Tibial nerve (tissue), 4 donors: ENCODE data around the gene GALNT8. TPM values are rescaled to one million over a fixed set of nuclear protein-coding genes. Genes with fewer than 3 reads are reported as not detected.

Source experiments
- DNase-seq, 2 donors: peaks; one replicate each; pipeline ENCODE4 v3.0.0-alpha.2; 2019; ENCODE audit warnings: low spot score in 2 of 2
- H3K27ac ChIP-seq, 4 donors: fragments of 200-600 bp; sonication (generic) in 3 of 4; one replicate each; pipeline ENCODE4 v1.5.1; 2017 to 2019; ENCODE audit warnings: mild to moderate bottlenecking in 1 of 4
- H3K27me3 ChIP-seq, 2 donors: fragments of 200-600 bp; sonication (generic) in 1 of 2; one replicate each; pipeline versions ENCODE4 v1.5.1 to v1.6.0; 2017 to 2019
- H3K36me3 ChIP-seq, 3 donors: fragments of 200-600 bp; sonication (generic); one replicate each; pipeline ENCODE4 v1.5.1; 2018 to 2019
- H3K4me1 ChIP-seq, 4 donors: fragments of 200-600 bp; sonication (generic) in 3 of 4; one replicate each; pipeline ENCODE4 v1.5.1; 2017 to 2019
- H3K4me3 ChIP-seq, 4 donors: fragments of 200-600 bp; sonication (generic) in 3 of 4; one replicate each; pipeline ENCODE4 v1.5.1; 2017 to 2019; ENCODE audit warnings: mild to moderate bottlenecking in 1 of 4, moderate library complexity in 1 of 4
- H3K9me3 ChIP-seq, 4 donors: fragments of 200-600 bp; sonication (generic) in 3 of 4; one replicate each; pipeline ENCODE4 v1.5.1; 2017 to 2019
- CTCF ChIP-seq, 5 experiments: fragments of 200-600 bp in 3 of 5; fragments of 450-650 bp in 2 of 5; sonication (generic) in 3 of 5; IDR thresholded peaks; one replicate each; pipeline ENCODE4 v1.5.1; 2016 to 2019; ENCODE audit warnings: antibody characterized with exemption in 5 of 5, mild to moderate bottlenecking in 3 of 5, moderate library complexity in 2 of 5
- EP300 ChIP-seq, 2 donors: sonication (generic); formaldehyde crosslinking; IDR thresholded peaks; one replicate each; pipeline ENCODE4 v1.6.1; 2017; ENCODE audit warnings: antibody characterized with exemption in 2 of 2, mild to moderate bottlenecking in 1 of 2
- POLR2A ChIP-seq, 2 donors: fragments of 450-650 bp; IDR thresholded peaks; one replicate each; pipeline ENCODE4 v1.6.1; 2017; ENCODE audit warnings: antibody characterized with exemption in 2 of 2, mild to moderate bottlenecking in 2 of 2, moderate library complexity in 2 of 2
- WGBS, 2 donors: methylation state at CpG; one replicate each; pipeline ENCODE4 v1.1.5; 2018; 5-methylcytosine and 5-hydroxymethylcytosine counted together
- total RNA-seq, 4 donors: library from RNA; depleted of rRNA; stranded (reverse); fragments of >200 nt; gene quantifications; one replicate each; pipeline ENCODE4 v1.1.0, GENCODE V29; 2016

Gene GALNT8
- total RNA-seq, 4 donors from 2014 or later: 0.44 to 3.1 (median 1.9) TPM

- Histone ChIP-seq H3K4me1 (no peaks in the 10 kb centered on the region), H3K36me3 (no peaks in the 10 kb centered on the region), H3K9me3 (no peaks in the 10 kb centered on the region), H3K4me3 (no peak overlapping the region), H3K27me3 (no peaks in the 10 kb centered on the region), H3K27ac (no peak overlapping the region)
- WGBS, 2 donors: 39 to 46% methylated on average over 2 of the region's 2 CpGs
- no peak for DNase-seq
- no peak for TF ChIP-seq CTCF (IDR thresholded peaks at IDR 0.05)
- no peak for TF ChIP-seq POLR2A (IDR thresholded peaks at IDR 0.05)
- no peak for TF ChIP-seq EP300 (IDR thresholded peaks at IDR 0.05)
Measured at GRCh38 chr12:4802841-4803240, 82.6 kb downstream of the GALNT8 start.

DNA sequence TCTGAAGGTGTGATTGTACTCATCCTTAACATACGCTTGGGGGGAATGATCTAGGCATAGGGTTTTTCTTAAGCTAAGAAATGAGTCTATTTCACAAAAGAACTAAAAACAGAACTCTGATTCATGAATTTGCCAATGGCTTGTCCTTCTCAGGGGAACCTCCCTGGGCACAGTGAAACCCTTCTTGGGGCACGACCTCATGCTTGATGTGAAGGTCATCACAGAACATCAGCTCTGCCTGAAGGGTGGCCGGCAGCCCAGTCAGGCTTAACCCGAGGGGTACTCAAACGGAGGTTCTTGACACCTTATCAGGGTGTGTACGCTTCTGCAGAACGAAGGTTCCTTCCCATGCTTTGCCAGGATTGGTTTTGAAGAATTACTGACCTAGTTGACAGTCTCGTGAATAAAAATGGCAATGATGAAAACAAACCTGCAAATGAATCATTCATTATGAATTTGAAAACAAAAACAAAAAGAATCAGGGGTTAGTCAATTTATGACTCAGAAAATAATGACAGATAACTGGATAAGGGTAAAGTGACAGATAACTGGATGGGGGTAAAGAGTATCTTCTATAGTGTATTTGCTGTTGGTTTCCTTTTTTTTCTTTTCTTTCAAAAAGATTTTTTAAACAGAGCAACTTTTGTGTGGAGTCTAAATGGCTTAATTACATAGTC is 86.4 kb downstream of the GALNT8 start:
- no peak for DNase-seq

GRCh38 chr12:4807116-4807783 is 87.0 kb downstream of the GALNT8 start:
- peaks cover 0 to 21% (median 6%) of the 10 kb centered on the region in 4 donors for H3K4me1 ChIP-seq
- peaks cover 0 to 25% of the 10 kb centered on the region in 2 donors for H3K27me3 ChIP-seq
- no peak overlapping the region for H3K4me3 ChIP-seq
- no peak overlapping the region for H3K27ac ChIP-seq
- no peak for TF ChIP-seq EP300 (IDR thresholded peaks at IDR 0.05)
- no peak for TF ChIP-seq CTCF (IDR thresholded peaks at IDR 0.05)
- TF ChIP-seq POLR2A (IDR thresholded peaks at IDR 0.05): no peak
- WGBS, 2 donors: 49 to 51% methylated on average over 6 of the region's 6 CpGs
- no peak for DNase-seq
- H3K36me3 ChIP-seq: no peaks in the 10 kb centered on the region
- H3K9me3 ChIP-seq: no peaks in the 10 kb centered on the region

More for the DNA sequence above, 86.4 kb downstream of the GALNT8 start:
- TF ChIP-seq POLR2A (IDR thresholded peaks at IDR 0.05) (no peak), EP300 (IDR thresholded peaks at IDR 0.05) (no peak), CTCF (IDR thresholded peaks at IDR 0.05) (no peak)
- 62 to 68% methylated on average over 8 of the region's 8 CpGs for WGBS, 2 donors
- Histone ChIP-seq H3K27me3 (peaks cover 0 to 25% of the 10 kb centered on the region in 2 donors), H3K9me3 (no peaks in the 10 kb centered on the region), H3K27ac (no peak overlapping the region), H3K4me3 (no peak overlapping the region), H3K4me1 (peaks cover 0 to 21% (median 6%) of the 10 kb centered on the region in 4 donors), H3K36me3 (no peaks in the 10 kb centered on the region)

DNA sequence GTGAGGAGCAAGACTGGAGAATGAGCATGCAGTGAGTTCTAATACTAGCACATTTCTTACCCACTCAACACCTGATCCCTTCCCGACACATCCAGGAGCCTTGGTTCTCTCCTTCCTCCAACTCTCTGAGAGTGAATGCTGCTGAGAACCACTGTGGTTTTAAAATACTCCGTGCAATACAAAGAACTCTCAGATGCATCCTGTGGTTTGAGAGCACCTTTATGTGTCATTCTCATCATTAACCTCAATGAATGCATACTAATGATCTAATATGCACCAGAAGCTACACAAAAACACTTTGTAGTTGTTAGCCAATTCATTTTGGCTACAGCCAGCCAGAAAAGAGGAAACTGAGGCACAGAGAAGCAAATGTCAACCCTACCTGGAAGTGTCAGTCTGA is 87.6 kb downstream of the GALNT8 start:
- TF ChIP-seq EP300 (IDR thresholded peaks at IDR 0.05): no peak
- no peak for TF ChIP-seq POLR2A (IDR thresholded peaks at IDR 0.05)
- TF ChIP-seq CTCF (IDR thresholded peaks at IDR 0.05): no peak
- Histone ChIP-seq H3K36me3 (no peaks in the 10 kb centered on the region), H3K9me3 (no peaks in the 10 kb centered on the region), H3K4me1 (peaks cover 0 to 21% (median 6%) of the 10 kb centered on the region in 4 donors), H3K27ac (no peak overlapping the region), H3K27me3 (peaks cover 0 to 25% of the 10 kb centered on the region in 2 donors), H3K4me3 (no peak overlapping the region)
- no peak for DNase-seq
- WGBS, 2 donors: 47 to 71% methylated on average over 2 of the region's 2 CpGs

GRCh38 chr12:4809013-4809448 is 88.8 kb downstream of the GALNT8 start:
- peaks cover 0 to 25% of the 10 kb centered on the region in 2 donors for H3K27me3 ChIP-seq
- H3K27ac ChIP-seq: no peak overlapping the region
- H3K4me3 ChIP-seq: peak overlapping the region; percentile 27 to 53 (median 38)
- peaks cover 0 to 21% (median 6%) of the 10 kb centered on the region in 4 donors for H3K4me1 ChIP-seq
- WGBS, 2 donors: 1 to 2% methylated on average over 34 to 35 of the region's 35 CpGs
- H3K9me3 ChIP-seq: no peaks in the 10 kb centered on the region
- TF ChIP-seq CTCF (IDR thresholded peaks at IDR 0.05): no peak
- no peaks in the 10 kb centered on the region for H3K36me3 ChIP-seq
- no peak for DNase-seq
